ENCODE results near the gene CCL23.

CCL23 gene

DNA sequence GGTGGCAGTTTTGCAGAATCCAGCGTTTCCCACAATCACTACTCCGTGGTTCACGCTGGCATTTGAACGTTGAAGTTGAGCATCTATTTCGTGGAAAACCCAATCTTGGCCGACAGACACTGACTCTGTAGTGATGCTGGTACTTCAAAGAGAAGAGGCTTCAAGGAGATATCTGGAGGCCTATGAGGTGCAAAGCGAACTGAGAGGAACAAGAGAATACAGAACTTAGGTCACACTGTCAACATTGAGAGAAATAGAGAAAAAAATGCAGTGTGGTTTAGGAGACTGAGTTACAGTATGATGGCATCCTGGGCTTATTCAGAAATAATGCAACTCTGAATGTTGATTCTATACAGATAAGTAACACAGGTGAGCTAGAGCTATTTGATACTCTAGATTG is 52.5 kb downstream of the CCL23 start:
- TF ChIP-seq, protein P1, sequence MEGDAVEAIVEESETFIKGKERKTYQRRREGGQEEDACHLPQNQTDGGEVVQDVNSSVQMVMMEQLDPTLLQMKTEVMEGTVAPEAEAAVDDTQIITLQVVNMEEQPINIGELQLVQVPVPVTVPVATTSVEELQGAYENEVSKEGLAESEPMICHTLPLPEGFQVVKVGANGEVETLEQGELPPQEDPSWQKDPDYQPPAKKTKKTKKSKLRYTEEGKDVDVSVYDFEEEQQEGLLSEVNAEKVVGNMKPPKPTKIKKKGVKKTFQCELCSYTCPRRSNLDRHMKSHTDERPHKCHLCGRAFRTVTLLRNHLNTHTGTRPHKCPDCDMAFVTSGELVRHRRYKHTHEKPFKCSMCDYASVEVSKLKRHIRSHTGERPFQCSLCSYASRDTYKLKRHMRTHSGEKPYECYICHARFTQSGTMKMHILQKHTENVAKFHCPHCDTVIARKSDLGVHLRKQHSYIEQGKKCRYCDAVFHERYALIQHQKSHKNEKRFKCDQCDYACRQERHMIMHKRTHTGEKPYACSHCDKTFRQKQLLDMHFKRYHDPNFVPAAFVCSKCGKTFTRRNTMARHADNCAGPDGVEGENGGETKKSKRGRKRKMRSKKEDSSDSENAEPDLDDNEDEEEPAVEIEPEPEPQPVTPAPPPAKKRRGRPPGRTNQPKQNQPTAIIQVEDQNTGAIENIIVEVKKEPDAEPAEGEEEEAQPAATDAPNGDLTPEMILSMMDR (IDR thresholded peaks at IDR 0.05; ENCODE audit: insufficient read depth, low read length, poor library complexity, severe bottlenecking), result no peak
- Histone ChIP-seq H3K9me2 (replicated peaks; ENCODE audit: insufficient read depth, low read length) (no peaks in the 10 kb centered on the region), H3F3A (ENCODE audit: insufficient read depth) (no peaks in the 10 kb centered on the region), H4K20me1 (ENCODE audit: low read depth, low read length) (no peaks in the 10 kb centered on the region), H3K27me3 (ENCODE audit: low read length) (no peaks in the 10 kb centered on the region), H3K79me2 (ENCODE audit: insufficient read depth, low read length) (no peaks in the 10 kb centered on the region), H3K4me3 (ENCODE audit: insufficient read depth, low read length, poor library complexity, severe bottlenecking) (no peak overlapping the region), H2AFZ (ENCODE audit: low read depth, low read length, severe bottlenecking) (no peak overlapping the region), H3K27ac (ENCODE audit: low read depth, low read length) (no peak overlapping the region), H3K4me2 (ENCODE audit: low read depth, low read length, poor library complexity, severe bottlenecking) (no peak overlapping the region), H3K9me3 (ENCODE audit: insufficient read depth, low read length) (no peaks in the 10 kb centered on the region), H3K9ac (ENCODE audit: low read length) (no peak overlapping the region), H3K36me3 (ENCODE audit: low read length) (no peaks in the 10 kb centered on the region)

- TF ChIP-seq, protein P1 (IDR thresholded peaks at IDR 0.05; ENCODE audit: insufficient read depth, low read length, poor library complexity, severe bottlenecking), result no peak
- TF ChIP-seq EZH2phosphoT487 (conservative IDR thresholded peaks at IDR 0.05; ENCODE audit: low read length), result no peak
- H4K20me1 ChIP-seq (ENCODE audit: low read depth, low read length), result no peaks in the 10 kb centered on the region
- no peak overlapping the region for H3K27ac ChIP-seq (ENCODE audit: low read depth, low read length)
- no peak overlapping the region for H2AFZ ChIP-seq (ENCODE audit: low read depth, low read length, severe bottlenecking)
- H3K9me2 ChIP-seq (replicated peaks; ENCODE audit: insufficient read depth, low read length), result no peaks in the 10 kb centered on the region
- no peak overlapping the region for H3K9ac ChIP-seq (ENCODE audit: low read length)
- H3K36me3 ChIP-seq (ENCODE audit: low read length), result no peaks in the 10 kb centered on the region
- no peaks in the 10 kb centered on the region for H3K27me3 ChIP-seq (ENCODE audit: low read length)
- H3K9me3 ChIP-seq (ENCODE audit: insufficient read depth, low read length), result no peaks in the 10 kb centered on the region
- H3K79me2 ChIP-seq (ENCODE audit: insufficient read depth, low read length), result no peaks in the 10 kb centered on the region
- H3F3A ChIP-seq (ENCODE audit: insufficient read depth), result no peaks in the 10 kb centered on the region
- no peak overlapping the region for H3K4me2 ChIP-seq (ENCODE audit: low read depth, low read length, poor library complexity, severe bottlenecking)
- H3K4me3 ChIP-seq (ENCODE audit: insufficient read depth, low read length, poor library complexity, severe bottlenecking), result no peak overlapping the region
Observed at GRCh38 chr17:35963663-35964062, 54.1 kb downstream of the CCL23 start.
